GM15510 (cell line): ENCODE data around the gene SNX11.

Experiments
- POLR2A ChIP-seq: IDR thresholded peaks from 3 replicates; pipeline ENCODE4 v1.6.1; 2011; ENCODE audit warnings: borderline replicate concordance; ENCODE audit not compliant: insufficient read length; ENCODE audit errors: extremely low read depth

The SNX11 gene

GRCh38 chr17:48095611-48096010, 12.0 kb upstream of the SNX11 start:
- no peak for TF ChIP-seq POLR2A

GRCh38 chr17:48100160-48100559, 7.4 kb upstream of the SNX11 start:
- TF ChIP-seq POLR2A = no peak

DNA sequence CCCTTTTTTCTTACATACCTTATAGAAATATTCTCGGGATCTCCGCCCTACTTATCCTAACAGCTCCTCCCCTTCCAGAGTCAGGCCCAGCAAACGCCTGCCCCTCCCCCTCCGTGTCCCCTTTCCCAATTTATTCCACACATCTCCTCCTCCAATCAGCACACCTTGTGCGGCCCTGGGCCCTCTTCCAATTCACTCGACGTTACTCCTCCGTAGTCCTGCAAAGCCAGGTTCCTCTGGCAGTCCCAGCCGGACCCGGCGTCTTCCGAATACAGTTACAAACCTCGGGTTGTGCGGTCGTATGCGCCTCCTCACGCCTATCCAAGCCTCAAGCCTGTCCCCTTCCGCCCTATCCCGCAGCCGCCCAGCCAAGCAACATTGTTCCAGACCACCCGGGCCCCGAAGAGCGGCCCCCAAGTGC, 7.0 kb upstream of the SNX11 start:
- TF ChIP-seq POLR2A = no peak

DNA sequence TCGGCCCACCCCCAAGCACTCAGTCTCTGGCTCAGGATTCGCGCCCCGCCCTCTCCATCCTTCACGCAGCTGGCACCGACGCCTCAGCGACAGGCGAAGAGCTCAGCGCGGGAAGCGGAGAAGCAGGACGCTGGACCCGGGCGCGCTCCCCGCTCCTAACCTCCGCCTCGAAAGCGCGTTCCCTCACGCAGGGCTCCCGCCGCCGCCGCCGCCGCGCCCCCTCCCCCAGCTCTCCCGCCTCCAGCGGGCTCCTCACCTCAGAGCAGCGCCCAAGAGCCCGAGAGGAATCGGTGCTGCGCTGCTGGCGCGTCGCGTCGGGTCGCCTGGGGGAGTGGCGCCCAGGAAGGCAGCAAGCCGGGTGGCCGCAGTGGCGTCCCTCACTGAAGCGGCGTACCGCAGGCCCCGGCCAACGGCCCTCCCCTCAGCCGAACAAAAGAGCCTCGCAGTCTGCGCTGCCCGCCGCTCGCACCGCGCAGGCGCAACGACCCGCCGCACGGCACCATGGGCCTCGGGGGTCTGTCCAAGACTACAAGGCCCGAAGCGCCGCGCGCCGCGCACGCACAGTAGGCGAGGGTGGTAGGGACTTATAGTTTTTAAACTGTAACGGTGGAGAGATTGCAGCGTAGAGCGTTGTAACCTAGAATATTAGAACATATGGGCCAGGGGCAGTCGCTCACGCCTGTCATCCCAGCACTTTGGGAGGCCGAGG, 6.4 kb upstream of the SNX11 start, which contains the start of gene CBX1:
Gene CBX1 (minus strand): TSS at position 467 of the 709 bp plus-strand sequence. CDS start 24,474 bp downstream, outside the sequence.
- TF ChIP-seq POLR2A = peak; percentile 60

GRCh38 chr17:48102043-48102750, 5.4 kb upstream of the SNX11 start:
- TF ChIP-seq POLR2A = no peak

GRCh38 chr17:48102798-48103715, 4.5 kb upstream of the SNX11 start:
- no peak for TF ChIP-seq POLR2A

GRCh38 chr17:48104440-48104839, 3.1 kb upstream of the SNX11 start:
- TF ChIP-seq POLR2A = no peak

GRCh38 chr17:48106802-48107136, 797 bp upstream of the SNX11 start:
- TF ChIP-seq POLR2A = no peak

DNA sequence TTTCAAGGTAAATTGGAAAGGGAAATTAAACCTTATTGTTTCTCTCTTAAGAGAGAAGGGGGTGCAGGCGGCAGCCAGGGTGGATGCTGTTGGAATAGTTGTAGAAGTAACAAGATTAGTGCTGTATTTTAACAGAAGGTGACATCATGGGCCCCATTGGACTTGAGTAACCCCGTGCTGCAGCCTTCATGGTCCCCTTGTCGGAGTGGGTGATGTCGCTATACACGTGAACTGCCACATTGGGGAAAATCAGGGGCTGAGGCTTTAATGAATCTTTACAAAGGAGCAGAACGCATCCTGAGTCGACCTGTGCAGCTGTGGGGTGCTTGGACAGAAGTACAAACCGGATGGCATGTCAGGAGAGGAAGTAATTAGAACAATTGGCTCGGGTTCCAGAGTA, 3.2 kb downstream of the SNX11 start:
- TF ChIP-seq POLR2A = no peak

DNA sequence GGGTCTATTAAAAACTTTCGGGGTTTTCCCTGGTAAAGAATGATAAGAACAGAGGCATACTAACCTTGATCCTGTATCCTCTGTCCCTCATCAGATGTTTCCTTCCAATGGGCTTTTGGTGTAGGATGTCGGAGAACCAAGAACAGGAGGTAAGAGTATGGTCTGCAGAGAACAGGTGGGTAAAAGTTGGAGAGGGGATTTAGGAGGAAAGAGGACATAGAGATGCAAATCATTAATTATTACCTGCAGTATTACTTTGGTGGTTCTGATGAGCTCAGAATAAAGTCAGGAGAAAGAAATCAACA, 4.3 kb downstream of the SNX11 start:
- no peak for TF ChIP-seq POLR2A

- TF ChIP-seq POLR2A = no peak
These were observed 5.7 kb downstream of the SNX11 start for GRCh38 chr17:48113201-48113676.

DNA sequence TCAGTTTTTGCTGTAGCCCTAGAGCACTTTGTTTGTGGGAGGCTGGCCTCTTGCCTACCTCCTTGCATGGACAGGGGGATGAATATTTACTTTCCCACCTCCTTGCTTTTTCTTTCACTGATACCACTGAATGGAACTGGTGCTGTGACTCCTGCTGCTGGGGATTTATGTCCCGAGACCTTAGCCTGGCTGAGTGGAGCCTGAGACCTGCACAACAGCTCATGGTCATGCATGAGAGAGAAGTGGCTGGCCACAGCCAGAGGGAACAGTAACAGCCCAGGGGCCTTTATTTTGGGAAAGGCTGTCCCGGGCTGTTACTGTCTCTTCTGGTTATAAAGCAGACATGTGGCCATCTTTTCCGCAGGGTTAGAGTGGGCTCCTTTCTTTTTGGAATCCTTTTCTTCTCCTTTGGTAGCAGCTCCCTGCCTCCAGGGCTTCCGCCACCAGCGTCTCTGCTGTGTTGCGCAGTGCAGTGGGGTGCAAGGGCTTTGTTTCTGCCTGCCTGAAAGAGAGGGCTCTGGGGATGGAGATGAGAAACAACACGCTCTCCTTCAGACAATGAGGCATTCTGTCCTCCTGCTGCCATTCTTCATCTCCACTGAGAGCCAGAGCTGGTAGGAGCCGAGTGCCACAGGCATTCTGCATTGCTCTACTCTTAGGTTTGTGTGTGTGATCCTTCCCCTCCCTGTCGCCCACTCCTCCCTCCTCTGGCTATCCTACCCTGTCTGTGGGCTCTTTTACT, 14.5 kb downstream of the SNX11 start:
- TF ChIP-seq POLR2A = no peak

- no peak for TF ChIP-seq POLR2A
These were observed 15.1 kb downstream of the SNX11 start for GRCh38 chr17:48122665-48123045.

- no peak for TF ChIP-seq POLR2A
These were observed 15.5 kb downstream of the SNX11 start for GRCh38 chr17:48123111-48123510.
